Thoracic aorta (tissue), 2 donors: ENCODE results near the gene AUNIP. TPM values are rescaled to one million over a fixed set of nuclear protein-coding genes. Genes with fewer than 3 reads are reported as not detected.

Experiments used
- ATAC-seq: fragments of 150-250 bp; one replicate; pipeline ENCODE4 v1.8.0; 2017; ENCODE audit warnings: low read depth; ENCODE audit not compliant: insufficient number of reproducible peaks, low FRiP score
- DNase-seq: peaks from one replicate; pipeline ENCODE4 v3.0.0-alpha.2; 2020; ENCODE audit warnings: low spot score
- H3K27ac ChIP-seq, 2 donors: fragments of 200-600 bp; sonication (generic); 1 replicate in 1 of 2; 2 replicates in 1 of 2; pipeline ENCODE4 v1.5.1; 2016; ENCODE audit warnings: mild to moderate bottlenecking in 2 of 2, moderate library complexity in 2 of 2
- H3K27me3 ChIP-seq: fragments of 200-600 bp; sonication (generic); replicated peaks from 2 replicates; pipeline ENCODE4 v1.6.0; 2016; ENCODE audit warnings: mild to moderate bottlenecking; ENCODE audit not compliant: insufficient read depth
- H3K36me3 ChIP-seq: fragments of 200-600 bp; sonication (generic); one replicate; pipeline ENCODE4 v1.5.1; 2016
- H3K4me1 ChIP-seq, 2 donors: fragments of 200-600 bp; sonication (generic); 1 replicate in 1 of 2; 2 replicates in 1 of 2; pipeline versions ENCODE4 v1.5.1 to v1.6.0; 2016; ENCODE audit warnings: low read depth in 2 of 2, mild to moderate bottlenecking in 1 of 2; ENCODE audit not compliant: control insufficient read depth in 1 of 2
- H3K4me3 ChIP-seq: fragments of 200-600 bp; sonication (generic); 2 replicates; pipeline ENCODE4 v1.5.1; 2016; ENCODE audit warnings: mild to moderate bottlenecking
- H3K9me3 ChIP-seq: fragments of 200-600 bp; sonication (generic); 2 replicates; pipeline ENCODE4 v1.5.1; 2016
- total RNA-seq, 2 donors: library from RNA; depleted of rRNA; stranded (reverse); fragments of >200 nt; gene quantifications; one replicate each; pipeline versions ENCODE4 v1.1.0 to v1.2.3, GENCODE V29; 2016
- TF ChIP-seq, protein P1 (sequence below): fragments of 200-600 bp; sonication (generic); IDR thresholded peaks from one replicate; pipeline ENCODE4 v1.5.1; 2019; ENCODE audit warnings: antibody characterized with exemption

The AUNIP gene
- total RNA-seq, 2 donors from 2014 or later, result not detected

DNA sequence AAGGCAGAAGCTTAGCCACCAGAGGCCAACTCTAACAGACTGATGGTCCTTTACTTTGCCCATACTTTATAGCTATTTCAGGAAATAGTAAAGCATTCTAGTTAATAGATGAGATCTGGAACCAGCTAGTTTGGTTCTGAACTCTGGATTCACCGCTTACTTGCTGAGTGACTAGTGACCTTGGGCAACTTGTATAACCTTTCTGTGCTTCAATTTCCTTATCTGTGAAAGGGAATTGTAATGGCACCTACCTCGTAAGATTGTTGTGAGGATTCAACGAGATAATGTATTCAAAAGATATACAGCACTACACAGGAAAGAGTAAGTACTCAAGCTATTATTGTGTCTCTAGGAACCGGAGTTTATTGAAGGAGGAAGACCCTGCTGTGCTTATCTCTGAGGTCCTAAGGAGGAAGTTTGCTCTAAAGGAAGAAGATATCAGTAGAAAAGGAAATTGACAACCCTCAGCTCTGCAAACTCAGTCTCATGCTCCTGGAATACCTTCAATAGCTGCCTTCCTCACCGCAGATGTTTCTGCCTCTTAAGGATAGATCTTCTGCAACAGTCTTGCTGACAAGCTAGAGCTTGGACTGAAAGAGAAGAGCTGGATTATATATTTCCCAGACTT is 27.6 kb downstream of the AUNIP start:
- Histone ChIP-seq H3K36me3 (peaks cover 65% of the 10 kb centered on the region), H3K27ac (no peak overlapping the region), H3K9me3 (no peaks in the 10 kb centered on the region), H3K4me3 (no peak overlapping the region), H3K4me1 (peaks cover 0 to 16% of the 10 kb centered on the region in 2 donors), H3K27me3 (no peaks in the 10 kb centered on the region)
- no peak for DNase-seq
- TF ChIP-seq, protein P1, sequence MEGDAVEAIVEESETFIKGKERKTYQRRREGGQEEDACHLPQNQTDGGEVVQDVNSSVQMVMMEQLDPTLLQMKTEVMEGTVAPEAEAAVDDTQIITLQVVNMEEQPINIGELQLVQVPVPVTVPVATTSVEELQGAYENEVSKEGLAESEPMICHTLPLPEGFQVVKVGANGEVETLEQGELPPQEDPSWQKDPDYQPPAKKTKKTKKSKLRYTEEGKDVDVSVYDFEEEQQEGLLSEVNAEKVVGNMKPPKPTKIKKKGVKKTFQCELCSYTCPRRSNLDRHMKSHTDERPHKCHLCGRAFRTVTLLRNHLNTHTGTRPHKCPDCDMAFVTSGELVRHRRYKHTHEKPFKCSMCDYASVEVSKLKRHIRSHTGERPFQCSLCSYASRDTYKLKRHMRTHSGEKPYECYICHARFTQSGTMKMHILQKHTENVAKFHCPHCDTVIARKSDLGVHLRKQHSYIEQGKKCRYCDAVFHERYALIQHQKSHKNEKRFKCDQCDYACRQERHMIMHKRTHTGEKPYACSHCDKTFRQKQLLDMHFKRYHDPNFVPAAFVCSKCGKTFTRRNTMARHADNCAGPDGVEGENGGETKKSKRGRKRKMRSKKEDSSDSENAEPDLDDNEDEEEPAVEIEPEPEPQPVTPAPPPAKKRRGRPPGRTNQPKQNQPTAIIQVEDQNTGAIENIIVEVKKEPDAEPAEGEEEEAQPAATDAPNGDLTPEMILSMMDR, result no peak
- no peak for ATAC-seq

DNA sequence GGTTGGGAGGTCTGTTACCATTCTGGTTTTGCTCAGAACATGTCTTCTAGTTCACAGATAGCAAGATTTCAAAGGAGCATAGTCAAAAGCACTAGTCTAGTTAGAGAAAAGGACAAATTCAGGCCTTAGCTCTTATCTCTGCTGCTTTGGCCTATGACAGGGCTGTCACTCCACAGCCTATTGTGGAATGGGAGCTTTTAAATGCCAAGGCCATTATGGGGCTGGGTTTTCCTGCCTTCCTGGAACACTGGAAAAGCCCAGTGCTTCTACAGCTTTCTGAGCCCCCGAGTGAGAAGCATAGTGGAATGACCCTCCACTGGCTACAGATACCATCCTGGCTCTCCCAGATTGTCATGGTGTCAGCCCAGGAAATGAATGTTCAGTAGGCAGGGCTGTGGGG is 30.2 kb downstream of the AUNIP start:
- Histone ChIP-seq H3K4me1 (no peaks in the 10 kb centered on the region), H3K9me3 (no peaks in the 10 kb centered on the region), H3K4me3 (no peak overlapping the region), H3K27ac (no peak overlapping the region), H3K36me3 (peaks cover 75% of the 10 kb centered on the region), H3K27me3 (no peaks in the 10 kb centered on the region)
- no peak for DNase-seq
- TF ChIP-seq, protein P1, result no peak
- no peak for ATAC-seq

DNA sequence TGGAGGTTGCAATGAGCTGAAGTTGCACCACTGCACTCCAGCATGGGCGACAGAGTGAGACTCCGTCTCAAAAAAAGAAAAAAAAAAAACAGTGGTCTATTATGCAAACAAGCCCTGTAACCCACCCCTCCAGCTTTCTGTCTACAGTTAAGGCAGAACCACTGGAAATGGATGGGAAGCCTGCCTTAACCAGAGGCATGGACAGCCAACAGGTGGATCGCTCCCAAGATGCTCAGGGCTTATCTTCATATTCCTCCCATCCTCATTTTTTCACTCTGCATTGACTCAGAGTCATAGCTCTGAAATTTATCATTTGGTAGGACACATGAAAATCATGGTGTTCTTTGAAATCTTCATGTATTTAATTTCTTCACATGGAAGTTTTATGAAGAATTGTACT is 30.8 kb downstream of the AUNIP start:
- Histone ChIP-seq H3K27ac (no peak overlapping the region), H3K36me3 (peaks cover 75% of the 10 kb centered on the region), H3K27me3 (no peaks in the 10 kb centered on the region), H3K4me3 (no peak overlapping the region), H3K9me3 (no peaks in the 10 kb centered on the region), H3K4me1 (no peaks in the 10 kb centered on the region)
- DNase-seq, result no peak
- no peak for ATAC-seq
- TF ChIP-seq, protein P1, result no peak

DNA sequence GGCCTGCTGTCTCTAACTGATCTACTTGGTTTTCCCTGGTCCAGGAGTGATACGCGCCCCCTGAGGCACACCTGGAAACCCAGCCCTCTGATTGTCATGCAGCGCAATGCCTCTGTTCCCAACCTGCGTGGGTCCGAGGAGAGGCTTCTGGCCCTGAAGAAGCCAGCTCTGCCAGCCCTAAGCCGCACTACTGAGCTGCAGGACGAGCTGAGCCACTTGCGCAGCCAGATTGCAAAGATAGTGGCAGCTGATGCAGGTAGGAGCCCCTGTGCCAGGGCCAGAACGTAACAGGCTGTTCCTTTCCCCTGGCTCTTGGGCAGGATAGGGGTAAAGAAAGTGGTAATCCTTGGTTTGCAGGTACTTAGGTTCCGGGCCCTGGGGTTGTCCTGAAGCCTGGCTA is 32.7 kb downstream of the AUNIP start:
- no peaks in the 10 kb centered on the region for H3K9me3 ChIP-seq
- no peak overlapping the region for H3K27ac ChIP-seq
- TF ChIP-seq, protein P1, result no peak
- peaks cover 6 to 14% of the 10 kb centered on the region in 2 donors for H3K4me1 ChIP-seq
- no peak for DNase-seq
- ATAC-seq, result no peak
- H3K36me3 ChIP-seq, result peaks cover 57% of the 10 kb centered on the region
- no peaks in the 10 kb centered on the region for H3K27me3 ChIP-seq
- H3K4me3 ChIP-seq, result no peak overlapping the region

DNA sequence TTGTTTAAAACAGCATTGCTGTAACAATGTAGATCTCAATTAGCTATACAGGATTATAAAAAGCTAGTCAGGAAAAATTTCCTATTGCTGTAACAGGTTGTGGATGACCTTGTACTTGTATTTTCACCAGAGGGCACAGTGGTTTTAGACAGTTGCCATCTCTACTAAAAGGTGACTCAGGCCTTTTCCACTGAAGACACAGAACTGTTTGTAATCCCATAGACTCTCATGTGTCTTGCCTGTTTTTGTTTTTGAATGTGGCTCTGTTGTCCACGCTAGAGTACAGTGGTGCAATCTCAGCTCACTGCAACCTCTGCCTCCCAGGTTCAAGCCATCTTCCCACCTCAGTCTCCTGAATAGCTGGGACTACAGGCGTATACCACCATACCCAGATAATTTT is 33.7 kb downstream of the AUNIP start:
- no peak for DNase-seq
- no peak overlapping the region for H3K4me3 ChIP-seq
- H3K27ac ChIP-seq, result no peak overlapping the region
- H3K4me1 ChIP-seq, result peaks cover 12 to 24% of the 10 kb centered on the region in 2 donors
- H3K27me3 ChIP-seq, result no peaks in the 10 kb centered on the region
- no peak for ATAC-seq
- TF ChIP-seq, protein P1, result no peak
- no peaks in the 10 kb centered on the region for H3K9me3 ChIP-seq
- H3K36me3 ChIP-seq, result peaks cover 47% of the 10 kb centered on the region
